ENCODE data around the gene EDEM3. TPM values are rescaled to one million over a fixed set of nuclear protein-coding genes. Genes with fewer than 3 reads are reported as not detected.

The EDEM3 gene
- polyA plus RNA-seq, 1 experiment: 10.4 TPM

GRCh38 chr1:184759112-184759511, 4.5 kb upstream of the EDEM3 start:
- ChIA-PET POLR2A (no interaction called here), CTCF (no interaction called here)
- no peaks in the 10 kb centered on the region for H3K36me3 ChIP-seq (ENCODE audit: control insufficient read depth, insufficient read depth, low read length)
- no peak for DNase-seq (ENCODE audit: low read depth)
- H3K27me3 ChIP-seq (ENCODE audit: control insufficient read depth, insufficient read depth, low read length): peaks cover 3% of the 10 kb centered on the region; the same call in 1 of the 2 replicates
- H3K4me3 ChIP-seq (ENCODE audit: low read depth, low read length): no peak overlapping the region
- TF ChIP-seq CTCF (IDR thresholded peaks at IDR 0.05; ENCODE audit: insufficient read depth, low read depth, low read length): no peak

GRCh38 chr1:184757891-184758290, 3.2 kb upstream of the EDEM3 start:
- Histone ChIP-seq H3K36me3 (ENCODE audit: control insufficient read depth, insufficient read depth, low read length) (no peaks in the 10 kb centered on the region), H3K27me3 (ENCODE audit: control insufficient read depth, insufficient read depth, low read length) (peaks cover 3% of the 10 kb centered on the region; the same call in 1 of the 2 replicates), H3K4me3 (ENCODE audit: low read depth, low read length) (no peak overlapping the region)
- ChIA-PET CTCF (no interaction called here), POLR2A (no interaction called here)
- TF ChIP-seq CTCF (IDR thresholded peaks at IDR 0.05; ENCODE audit: insufficient read depth, low read depth, low read length): no peak
- DNase-seq (ENCODE audit: low read depth): no peak

- no peak overlapping the region for H3K4me3 ChIP-seq (ENCODE audit: low read depth, low read length)
- no peak for TF ChIP-seq CTCF (IDR thresholded peaks at IDR 0.05; ENCODE audit: insufficient read depth, low read depth, low read length)
- peaks cover 3% of the 10 kb centered on the region; the same call in 1 of the 2 replicates for H3K27me3 ChIP-seq (ENCODE audit: control insufficient read depth, insufficient read depth, low read length)
- ChIA-PET POLR2A (no interaction called here), CTCF (no interaction called here)
- no peak for DNase-seq (ENCODE audit: low read depth)
- no peaks in the 10 kb centered on the region for H3K36me3 ChIP-seq (ENCODE audit: control insufficient read depth, insufficient read depth, low read length)
Measured at GRCh38 chr1:184757406-184757805, 2.7 kb upstream of the EDEM3 start.

- Histone ChIP-seq H3K27me3 (ENCODE audit: control insufficient read depth, insufficient read depth, low read length) (peaks cover 1% of the 10 kb centered on the region; the same call in 1 of the 2 replicates), H3K36me3 (ENCODE audit: control insufficient read depth, insufficient read depth, low read length) (no peaks in the 10 kb centered on the region), H3K4me3 (ENCODE audit: low read depth, low read length) (peak overlapping the region; percentile 99)
- TF ChIP-seq CTCF (IDR thresholded peaks at IDR 0.05; ENCODE audit: insufficient read depth, low read depth, low read length): no peak
- ChIA-PET CTCF (no interaction called here), POLR2A (interaction anchor here (0.6 kb wide), 1 partner anchor 39 kb away, joined by 5 read pairs; no protein-coding TSS in a partner anchor)
- DNase-seq (ENCODE audit: low read depth): no peak
Measured at GRCh38 chr1:184755226-184756065, 788 bp upstream of the EDEM3 start.

GRCh38 chr1:184753608-184754475, 816 bp downstream of the EDEM3 start:
- CTCF ChIA-PET: interaction anchor here (0.7 kb wide), 1 partner anchor 359 kb away, joined by 3 read pairs; no protein-coding TSS in a partner anchor

More at GRCh38 chr1:184753608-184754475, 816 bp downstream of the EDEM3 start:
- no peaks in the 10 kb centered on the region for H3K27me3 ChIP-seq (ENCODE audit: control insufficient read depth, insufficient read depth, low read length)
- DNase-seq (ENCODE audit: low read depth): no peak
- TF ChIP-seq CTCF (IDR thresholded peaks at IDR 0.05; ENCODE audit: insufficient read depth, low read depth, low read length): no peak
- POLR2A ChIA-PET: no interaction called here
- no peaks in the 10 kb centered on the region for H3K36me3 ChIP-seq (ENCODE audit: control insufficient read depth, insufficient read depth, low read length)
- H3K4me3 ChIP-seq (ENCODE audit: low read depth, low read length): peak overlapping the region; percentile 99

Data from BJ (cell line).